Measurements from ENCODE around the gene ADGRL3.

DNA sequence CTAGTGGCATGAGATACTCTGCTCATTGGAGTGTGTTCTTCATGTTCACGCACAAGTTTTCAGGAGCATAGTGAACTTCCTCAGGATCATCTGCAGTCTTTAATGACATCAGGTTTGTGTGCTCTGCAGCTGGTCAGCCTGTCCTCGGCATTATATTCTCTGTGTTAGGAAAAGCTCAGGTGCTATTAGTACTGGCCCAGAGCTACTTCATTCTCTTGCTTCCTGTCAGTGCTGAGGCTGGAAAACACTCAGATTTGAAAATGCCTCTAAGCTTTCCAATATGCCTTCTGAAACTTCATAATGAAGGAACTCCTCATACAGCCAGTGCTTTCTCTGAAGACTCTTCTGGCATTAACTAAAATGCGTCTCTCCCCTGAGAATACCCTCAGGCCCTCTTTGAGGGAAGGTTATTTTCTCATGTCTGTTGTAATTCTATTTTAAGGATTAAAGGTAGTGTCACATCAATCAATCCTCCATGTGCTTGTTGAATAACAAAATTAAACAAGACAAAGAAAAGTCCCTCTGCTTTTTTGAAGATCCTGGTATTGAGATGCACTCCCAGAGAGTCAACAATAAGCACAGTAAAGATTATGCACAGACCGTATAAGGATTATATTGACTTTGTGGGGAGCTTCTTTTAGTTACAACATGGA lies 666.4 kb downstream of the ADGRL3 start:
- TF ChIP-seq, protein P1, sequence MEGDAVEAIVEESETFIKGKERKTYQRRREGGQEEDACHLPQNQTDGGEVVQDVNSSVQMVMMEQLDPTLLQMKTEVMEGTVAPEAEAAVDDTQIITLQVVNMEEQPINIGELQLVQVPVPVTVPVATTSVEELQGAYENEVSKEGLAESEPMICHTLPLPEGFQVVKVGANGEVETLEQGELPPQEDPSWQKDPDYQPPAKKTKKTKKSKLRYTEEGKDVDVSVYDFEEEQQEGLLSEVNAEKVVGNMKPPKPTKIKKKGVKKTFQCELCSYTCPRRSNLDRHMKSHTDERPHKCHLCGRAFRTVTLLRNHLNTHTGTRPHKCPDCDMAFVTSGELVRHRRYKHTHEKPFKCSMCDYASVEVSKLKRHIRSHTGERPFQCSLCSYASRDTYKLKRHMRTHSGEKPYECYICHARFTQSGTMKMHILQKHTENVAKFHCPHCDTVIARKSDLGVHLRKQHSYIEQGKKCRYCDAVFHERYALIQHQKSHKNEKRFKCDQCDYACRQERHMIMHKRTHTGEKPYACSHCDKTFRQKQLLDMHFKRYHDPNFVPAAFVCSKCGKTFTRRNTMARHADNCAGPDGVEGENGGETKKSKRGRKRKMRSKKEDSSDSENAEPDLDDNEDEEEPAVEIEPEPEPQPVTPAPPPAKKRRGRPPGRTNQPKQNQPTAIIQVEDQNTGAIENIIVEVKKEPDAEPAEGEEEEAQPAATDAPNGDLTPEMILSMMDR (IDR thresholded peaks at IDR 0.05), result no peak
- no peak for TF ChIP-seq POLR2A (IDR thresholded peaks at IDR 0.05)
